ENCODE measurements around the gene TSSK6. TPM values are rescaled to one million over a fixed set of nuclear protein-coding genes. Genes with fewer than 3 reads are reported as not detected.

TSSK6 gene
- total RNA-seq, 4 donors from 2014 or later = 0.33 to 3.7 (median 1.5) TPM

GRCh38 chr19:19505669-19506326 lies 9.6 kb downstream of the TSSK6 start:
- intact Hi-C loops (cut with DNase I) = no loop called here
- Histone ChIP-seq H3K4me1 (no peaks in the 10 kb centered on the region), H3K9me3 (no peaks in the 10 kb centered on the region), H3K27ac (replicated peaks in 1 of 4) (no peak overlapping the region), H3K36me3 (peaks cover 38 to 73% (median 66%) of the 10 kb centered on the region in 4 donors), H3K4me3 (no peak overlapping the region), H3K27me3 (no peaks in the 10 kb centered on the region)
- 89% methylated on average over 22 of the region's 27 CpGs for WGBS
- TF ChIP-seq CTCF (IDR thresholded peaks at IDR 0.05) (no peak), POLR2A (IDR thresholded peaks at IDR 0.05; ENCODE audit: low read depth) (no peak), POLR2AphosphoS5 (IDR thresholded peaks at IDR 0.05) (no peak), EP300 (IDR thresholded peaks at IDR 0.05) (no peak)
- DNase-seq (ENCODE audit: extremely low spot score) = no peak

- no peak for TF ChIP-seq EP300 (IDR thresholded peaks at IDR 0.05)
- no peak for TF ChIP-seq CTCF (IDR thresholded peaks at IDR 0.05)
- no peak for TF ChIP-seq POLR2A (IDR thresholded peaks at IDR 0.05; ENCODE audit: low read depth)
- no peak for TF ChIP-seq POLR2AphosphoS5 (IDR thresholded peaks at IDR 0.05)
- intact Hi-C loops (cut with DNase I) = no loop called here
- Histone ChIP-seq H3K36me3 (peaks cover 40 to 80% (median 74%) of the 10 kb centered on the region in 4 donors), H3K4me3 (no peak overlapping the region), H3K27ac (replicated peaks in 1 of 4) (no peak overlapping the region), H3K9me3 (no peaks in the 10 kb centered on the region), H3K4me1 (no peaks in the 10 kb centered on the region), H3K27me3 (no peaks in the 10 kb centered on the region)
- no peak for DNase-seq (ENCODE audit: extremely low spot score)
- 96% methylated on average over 9 of the region's 23 CpGs for WGBS
Measured at GRCh38 chr19:19504754-19505668, 10.3 kb downstream of the TSSK6 start.

- Histone ChIP-seq H3K4me1 (no peaks in the 10 kb centered on the region), H3K4me3 (no peak overlapping the region), H3K27ac (replicated peaks in 1 of 4) (no peak overlapping the region), H3K36me3 (peaks cover 53 to 99% (median 94%) of the 10 kb centered on the region in 4 donors), H3K9me3 (no peaks in the 10 kb centered on the region), H3K27me3 (no peaks in the 10 kb centered on the region)
- TF ChIP-seq POLR2AphosphoS5 (IDR thresholded peaks at IDR 0.05) = no peak
- TF ChIP-seq EP300 (IDR thresholded peaks at IDR 0.05) = no peak
- TF ChIP-seq CTCF (IDR thresholded peaks at IDR 0.05) = no peak
- TF ChIP-seq POLR2A (IDR thresholded peaks at IDR 0.05; ENCODE audit: low read depth) = no peak
- WGBS = 87% methylated on average over 16 of the region's 18 CpGs
- no peak for DNase-seq (ENCODE audit: extremely low spot score)
- intact Hi-C loops (cut with DNase I) = no loop called here
Measured at GRCh38 chr19:19502808-19503602, 12.3 kb downstream of the TSSK6 start.

- peaks cover 59 to 99% (median 93%) of the 10 kb centered on the region in 4 donors for H3K36me3 ChIP-seq
- no peaks in the 10 kb centered on the region for H3K4me1 ChIP-seq
- no peak overlapping the region for H3K27ac ChIP-seq (replicated peaks in 1 of 4)
- H3K9me3 ChIP-seq = no peaks in the 10 kb centered on the region
- no peak for TF ChIP-seq CTCF (IDR thresholded peaks at IDR 0.05)
- no peak for TF ChIP-seq POLR2A (IDR thresholded peaks at IDR 0.05; ENCODE audit: low read depth)
- no peak for TF ChIP-seq EP300 (IDR thresholded peaks at IDR 0.05)
- no peak for TF ChIP-seq POLR2AphosphoS5 (IDR thresholded peaks at IDR 0.05)
- WGBS = 91% methylated on average over 19 of the region's 19 CpGs
- no peaks in the 10 kb centered on the region for H3K27me3 ChIP-seq
- no peak for DNase-seq (ENCODE audit: extremely low spot score)
- intact Hi-C loops (cut with DNase I) = no loop called here
- H3K4me3 ChIP-seq = no peak overlapping the region
Measured at GRCh38 chr19:19502281-19502680, 13.1 kb downstream of the TSSK6 start.

Data from esophagus muscularis mucosa (tissue), 4 donors.